SU-DHL-6 (cell line): ENCODE results near the gene STK32C.

ENCODE experiments used
- H2AFZ ChIP-seq: fragments of 200-600 bp; sonication (generic); 2 replicates; pipeline ENCODE4 v1.6.1; 2014; ENCODE audit warnings: low read depth, mild to moderate bottlenecking, moderate library complexity, mixed read lengths, antibody characterized with exemption, low read length; ENCODE audit not compliant: severe bottlenecking
- H3F3A ChIP-seq: fragments of 200-600 bp; shearing (Covaris generic); 2 replicates; pipeline ENCODE4 v1.6.0; 2016; ENCODE audit warnings: antibody characterized with exemption, mild to moderate bottlenecking; ENCODE audit not compliant: insufficient read depth
- H3K27ac ChIP-seq: fragments of 200-600 bp; sonication (generic); 2 replicates; pipeline ENCODE4 v1.5.1; 2016; ENCODE audit warnings: low read depth, mild to moderate bottlenecking, low read length, moderate library complexity, mixed read lengths
- H3K27me3 ChIP-seq: fragments of 200-600 bp; sonication (generic), shearing (Covaris generic); 2 replicates; pipeline ENCODE4 v1.6.0; 2014; ENCODE audit warnings: mild to moderate bottlenecking, low read length
- H3K36me3 ChIP-seq: fragments of 200-600 bp; sonication (generic); 2 replicates; pipeline ENCODE4 v1.6.1; 2014; ENCODE audit warnings: mild to moderate bottlenecking, low read length, mixed read lengths
- H3K4me2 ChIP-seq: fragments of 300-600, 200-600 bp; shearing (Covaris generic), sonication (generic); 2 replicates; pipeline ENCODE4 v1.6.0; 2014; ENCODE audit warnings: low read length, low read depth, mild to moderate bottlenecking; ENCODE audit not compliant: poor library complexity, severe bottlenecking
- H3K4me3 ChIP-seq: fragments of 200-600 bp; sonication (generic); 2 replicates; pipeline ENCODE4 v1.5.1; 2014; ENCODE audit warnings: antibody characterized with exemption, low read length, mild to moderate bottlenecking, mixed read lengths; ENCODE audit not compliant: insufficient read depth, poor library complexity, severe bottlenecking
- H3K79me2 ChIP-seq: fragments of 200-600 bp; sonication (generic); 2 replicates; pipeline ENCODE4 v1.6.1; 2014; ENCODE audit warnings: mild to moderate bottlenecking, low read length, moderate library complexity; ENCODE audit not compliant: insufficient read depth
- H3K9ac ChIP-seq: fragments of 200-600 bp; sonication (generic); 2 replicates; pipeline ENCODE4 v1.7.0; 2014; ENCODE audit warnings: mild to moderate bottlenecking, low read length
- H3K9me2 ChIP-seq: fragments of 200-600 bp; sonication (generic); replicated peaks from 2 replicates; pipeline ENCODE4 v1.6.1; 2014; ENCODE audit warnings: low read length; ENCODE audit not compliant: insufficient read depth
- H3K9me3 ChIP-seq: fragments of 200-600 bp; sonication (generic); 2 replicates; pipeline ENCODE4 v1.6.1; 2014; ENCODE audit warnings: low read length, mixed read lengths; ENCODE audit not compliant: insufficient read depth
- H4K20me1 ChIP-seq: fragments of 200-600 bp; sonication (generic); 2 replicates; pipeline ENCODE4 v1.6.1; 2014; ENCODE audit warnings: low read depth, mild to moderate bottlenecking, antibody characterized with exemption, low read length, moderate library complexity, mixed read lengths
- EZH2phosphoT487 ChIP-seq: fragments of 200-600 bp; sonication (generic), shearing (Covaris generic); conservative IDR thresholded peaks from 2 replicates; pipeline ENCODE4 v1.6.1; 2018; ENCODE audit warnings: mild to moderate bottlenecking, antibody characterized with exemption, low read length, moderate library complexity, mixed read lengths
- TF ChIP-seq, protein P1 (sequence below): fragments of 200-600 bp; sonication (generic); IDR thresholded peaks from one replicate; pipeline ENCODE4 v1.5.1; 2017; ENCODE audit warnings: antibody characterized with exemption, mild to moderate bottlenecking, low read length, moderate library complexity; ENCODE audit not compliant: insufficient read depth, poor library complexity, severe bottlenecking

The STK32C gene

DNA sequence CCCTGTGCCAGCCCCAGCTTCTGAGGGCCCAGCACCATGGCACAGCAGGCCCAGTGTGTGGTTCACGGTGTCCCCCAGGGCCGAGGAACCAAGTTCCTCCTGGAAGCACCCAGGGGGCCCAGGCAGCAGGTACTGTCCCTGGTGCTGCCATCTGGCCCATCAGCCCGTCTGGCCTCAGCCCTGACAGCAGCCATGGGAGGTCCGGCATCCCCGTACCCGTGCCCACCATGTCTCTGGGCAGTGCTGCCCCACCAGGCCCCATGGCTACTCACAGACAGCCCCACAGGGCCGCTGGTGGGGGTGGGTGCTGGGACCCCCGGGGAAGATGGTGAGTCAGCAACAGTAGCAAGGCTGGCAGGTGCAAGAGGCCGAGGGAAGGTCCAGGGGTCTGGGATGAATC is 32.8 kb downstream of the STK32C start:
- H3K9me3 ChIP-seq, result no peaks in the 10 kb centered on the region
- no peaks in the 10 kb centered on the region for H3K9me2 ChIP-seq
- H3K27ac ChIP-seq, result no peak overlapping the region
- no peak overlapping the region for H3K4me2 ChIP-seq
- no peaks in the 10 kb centered on the region for H3F3A ChIP-seq
- H3K9ac ChIP-seq, result no peak overlapping the region
- H3K36me3 ChIP-seq, result no peaks in the 10 kb centered on the region
- no peaks in the 10 kb centered on the region for H3K79me2 ChIP-seq
- no peaks in the 10 kb centered on the region for H4K20me1 ChIP-seq
- no peak overlapping the region for H3K4me3 ChIP-seq
- H3K27me3 ChIP-seq, result no peaks in the 10 kb centered on the region
- no peak for TF ChIP-seq EZH2phosphoT487
- TF ChIP-seq, protein P1, sequence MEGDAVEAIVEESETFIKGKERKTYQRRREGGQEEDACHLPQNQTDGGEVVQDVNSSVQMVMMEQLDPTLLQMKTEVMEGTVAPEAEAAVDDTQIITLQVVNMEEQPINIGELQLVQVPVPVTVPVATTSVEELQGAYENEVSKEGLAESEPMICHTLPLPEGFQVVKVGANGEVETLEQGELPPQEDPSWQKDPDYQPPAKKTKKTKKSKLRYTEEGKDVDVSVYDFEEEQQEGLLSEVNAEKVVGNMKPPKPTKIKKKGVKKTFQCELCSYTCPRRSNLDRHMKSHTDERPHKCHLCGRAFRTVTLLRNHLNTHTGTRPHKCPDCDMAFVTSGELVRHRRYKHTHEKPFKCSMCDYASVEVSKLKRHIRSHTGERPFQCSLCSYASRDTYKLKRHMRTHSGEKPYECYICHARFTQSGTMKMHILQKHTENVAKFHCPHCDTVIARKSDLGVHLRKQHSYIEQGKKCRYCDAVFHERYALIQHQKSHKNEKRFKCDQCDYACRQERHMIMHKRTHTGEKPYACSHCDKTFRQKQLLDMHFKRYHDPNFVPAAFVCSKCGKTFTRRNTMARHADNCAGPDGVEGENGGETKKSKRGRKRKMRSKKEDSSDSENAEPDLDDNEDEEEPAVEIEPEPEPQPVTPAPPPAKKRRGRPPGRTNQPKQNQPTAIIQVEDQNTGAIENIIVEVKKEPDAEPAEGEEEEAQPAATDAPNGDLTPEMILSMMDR, result no peak
- H2AFZ ChIP-seq, result no peak overlapping the region

DNA sequence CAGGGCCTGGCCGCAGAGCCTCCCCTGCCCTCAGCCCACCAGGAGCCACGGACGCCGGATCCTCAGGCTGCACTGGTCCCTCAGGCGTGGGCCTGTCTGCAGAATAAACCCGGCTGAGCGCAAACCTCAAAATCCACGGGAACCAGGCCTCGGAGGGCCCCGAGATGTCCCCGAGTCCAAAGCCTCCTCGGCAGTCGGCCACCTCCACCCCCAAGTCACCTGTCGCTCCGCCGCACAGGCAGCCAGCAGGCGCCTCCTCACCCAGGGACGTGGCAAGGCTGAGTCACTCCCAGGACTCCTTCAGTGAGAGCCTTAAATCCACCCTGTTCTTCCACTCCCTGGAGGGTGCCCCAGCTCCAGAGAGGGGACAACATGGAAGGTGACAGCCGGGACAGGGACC is 33.2 kb downstream of the STK32C start:
- Histone ChIP-seq H4K20me1 (no peaks in the 10 kb centered on the region), H3F3A (no peaks in the 10 kb centered on the region), H3K27ac (no peak overlapping the region), H3K4me3 (no peak overlapping the region), H3K9me2 (no peaks in the 10 kb centered on the region), H2AFZ (no peak overlapping the region), H3K36me3 (no peaks in the 10 kb centered on the region), H3K4me2 (no peak overlapping the region), H3K27me3 (no peaks in the 10 kb centered on the region), H3K79me2 (no peaks in the 10 kb centered on the region), H3K9me3 (no peaks in the 10 kb centered on the region), H3K9ac (no peak overlapping the region)
- TF ChIP-seq EZH2phosphoT487, result no peak
- TF ChIP-seq, protein P1, result no peak

DNA sequence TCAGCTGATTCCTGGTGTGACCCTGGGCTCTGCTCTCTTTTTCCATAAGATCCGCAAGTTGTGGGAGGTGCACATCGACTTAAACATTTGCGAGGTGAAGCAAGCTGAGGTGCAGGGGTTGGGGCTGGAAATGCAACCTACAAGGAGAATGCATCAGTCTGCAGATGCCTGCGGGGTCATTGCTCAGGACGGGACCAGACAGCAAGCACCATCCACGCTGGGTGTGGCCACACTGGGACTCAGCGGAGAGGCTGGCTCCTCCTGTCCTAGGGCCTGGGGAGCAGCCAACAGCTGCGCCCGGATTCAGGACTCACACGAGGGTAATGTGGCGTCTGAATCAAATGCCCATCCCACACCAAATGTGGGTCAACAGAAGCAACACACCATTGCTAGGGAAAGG is 33.8 kb downstream of the STK32C start:
- H3K9me2 ChIP-seq, result no peaks in the 10 kb centered on the region
- no peaks in the 10 kb centered on the region for H3F3A ChIP-seq
- H3K27ac ChIP-seq, result no peak overlapping the region
- H3K36me3 ChIP-seq, result no peaks in the 10 kb centered on the region
- H3K4me2 ChIP-seq, result no peak overlapping the region
- H3K9me3 ChIP-seq, result no peaks in the 10 kb centered on the region
- no peak overlapping the region for H3K4me3 ChIP-seq
- H4K20me1 ChIP-seq, result no peaks in the 10 kb centered on the region
- no peaks in the 10 kb centered on the region for H3K79me2 ChIP-seq
- no peaks in the 10 kb centered on the region for H3K27me3 ChIP-seq
- no peak overlapping the region for H2AFZ ChIP-seq
- H3K9ac ChIP-seq, result no peak overlapping the region
- TF ChIP-seq EZH2phosphoT487, result no peak
- TF ChIP-seq, protein P1, result no peak
